Right lobe of liver (tissue), 4 donors: ENCODE data around the gene VPS4B.

ENCODE experiments used
- CTCF ChIP-seq, 4 donors: fragments of 200-600 bp in 3 of 4; fragments of 450-650 bp in 1 of 4; IDR thresholded peaks; one replicate each; pipeline versions ENCODE4 v1.5.1 to v1.8.0; 2016 to 2022; ENCODE audit warnings: antibody characterized with exemption in 4 of 4, mild to moderate bottlenecking in 2 of 4
- POLR2A ChIP-seq: fragments of 450-650 bp; IDR thresholded peaks from one replicate; pipeline ENCODE4 v1.6.1; 2017; ENCODE audit warnings: antibody characterized with exemption, mild to moderate bottlenecking
- donor health status: DM: no; HTN: no; CAD: no.
- donor health status: DM: no; HTN: no; CAD: no.
- donor health status: DM: no; HTN: yes; CAD: no.

DNA sequence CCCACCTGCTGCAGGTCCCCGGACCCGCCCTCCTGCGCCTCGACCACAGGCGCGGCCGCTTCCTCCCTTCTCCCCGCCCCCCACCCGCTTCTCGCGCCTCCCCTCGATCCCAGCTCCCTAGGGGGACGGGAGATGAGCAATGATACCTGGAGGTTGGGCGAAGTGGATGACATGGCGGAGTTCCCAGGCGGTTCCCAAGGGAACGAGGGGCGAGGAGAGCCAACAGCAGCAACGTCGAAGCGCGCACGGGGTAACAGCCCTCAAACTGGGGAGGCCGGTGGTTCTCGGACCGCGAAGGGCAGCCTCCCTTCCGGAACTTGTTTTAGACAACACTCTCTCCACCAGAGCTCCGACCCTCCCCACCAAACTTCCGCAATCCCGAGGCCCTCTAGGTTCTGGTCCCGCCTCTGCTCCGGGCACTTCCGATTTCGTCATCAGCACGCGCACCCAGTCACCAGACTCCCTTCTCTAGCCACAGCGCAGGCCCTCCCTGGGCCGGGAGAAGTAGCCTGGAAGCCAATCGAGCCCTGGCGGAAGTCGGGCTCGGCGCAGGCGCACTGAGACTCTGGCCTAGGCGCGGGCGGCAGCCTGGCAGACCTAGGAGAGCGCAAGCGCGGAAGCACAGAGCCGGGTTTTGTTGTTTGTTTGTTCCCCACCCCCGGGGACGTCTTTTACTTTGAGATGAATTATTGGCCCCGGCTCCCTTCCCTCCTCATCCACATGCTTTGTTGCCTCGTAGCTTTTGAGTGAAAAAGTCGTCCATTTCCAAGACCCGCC, at the start of gene VPS4B:
- TF ChIP-seq CTCF (IDR thresholded peaks at IDR 0.05) (peak in 1 of 4 donors; percentile 21), POLR2A (peak; percentile 86)
